ENCODE results near the gene EPN1. TPM values are rescaled to one million over a fixed set of nuclear protein-coding genes. Genes with fewer than 3 reads are reported as not detected.
A peak's percentile ranks its signal among the peaks of the same experiment; 100 is the strongest.

EPN1 gene
- total and polyA plus RNA-seq, 2 of the 13 experiments (the other 11 are each of a cell fraction or from before 2014, with no cell fraction given): 28.9 to 31.7 TPM

DNA sequence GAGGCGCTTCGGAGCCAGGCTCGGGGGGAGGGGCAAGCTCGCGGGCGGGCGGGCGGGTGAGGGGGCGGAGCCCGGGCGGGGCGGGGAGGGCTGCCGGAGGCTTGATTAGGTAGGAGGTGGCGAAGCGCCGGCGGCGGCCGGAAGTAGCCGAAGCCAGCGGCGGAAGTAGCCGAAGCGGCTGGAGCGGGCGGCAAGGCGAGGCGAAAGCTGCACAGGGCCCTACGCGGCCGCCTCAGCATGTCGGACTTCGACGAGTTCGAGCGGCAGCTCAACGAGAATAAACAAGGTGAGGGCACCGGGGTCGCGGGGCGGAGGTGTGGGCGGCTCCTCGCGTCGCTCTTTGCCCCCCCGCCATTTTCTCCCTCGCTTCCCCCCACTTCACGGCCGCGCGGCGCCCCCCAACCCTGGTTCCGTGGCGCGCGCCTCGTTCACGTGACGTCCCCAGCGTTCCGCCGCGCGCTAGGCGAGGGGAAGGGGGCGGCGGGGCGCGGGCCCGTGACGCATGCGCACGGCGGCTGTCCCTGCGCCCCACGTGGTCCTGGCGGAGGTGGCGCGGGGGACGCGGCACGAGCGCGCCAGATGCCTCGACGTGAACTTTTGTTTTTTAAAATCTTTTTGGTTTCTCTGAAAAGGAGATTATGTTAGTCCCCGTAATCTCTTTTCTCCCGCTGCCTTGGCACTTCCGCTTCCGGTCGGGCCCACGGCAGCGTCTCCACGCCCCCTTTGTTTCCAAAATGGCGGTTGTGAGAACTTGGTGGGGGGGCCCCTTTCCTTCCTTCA is 20.0 kb upstream of the EPN1 start, which contains the start of gene U2AF2 (continued):
- TF ChIP-seq, protein P1, sequence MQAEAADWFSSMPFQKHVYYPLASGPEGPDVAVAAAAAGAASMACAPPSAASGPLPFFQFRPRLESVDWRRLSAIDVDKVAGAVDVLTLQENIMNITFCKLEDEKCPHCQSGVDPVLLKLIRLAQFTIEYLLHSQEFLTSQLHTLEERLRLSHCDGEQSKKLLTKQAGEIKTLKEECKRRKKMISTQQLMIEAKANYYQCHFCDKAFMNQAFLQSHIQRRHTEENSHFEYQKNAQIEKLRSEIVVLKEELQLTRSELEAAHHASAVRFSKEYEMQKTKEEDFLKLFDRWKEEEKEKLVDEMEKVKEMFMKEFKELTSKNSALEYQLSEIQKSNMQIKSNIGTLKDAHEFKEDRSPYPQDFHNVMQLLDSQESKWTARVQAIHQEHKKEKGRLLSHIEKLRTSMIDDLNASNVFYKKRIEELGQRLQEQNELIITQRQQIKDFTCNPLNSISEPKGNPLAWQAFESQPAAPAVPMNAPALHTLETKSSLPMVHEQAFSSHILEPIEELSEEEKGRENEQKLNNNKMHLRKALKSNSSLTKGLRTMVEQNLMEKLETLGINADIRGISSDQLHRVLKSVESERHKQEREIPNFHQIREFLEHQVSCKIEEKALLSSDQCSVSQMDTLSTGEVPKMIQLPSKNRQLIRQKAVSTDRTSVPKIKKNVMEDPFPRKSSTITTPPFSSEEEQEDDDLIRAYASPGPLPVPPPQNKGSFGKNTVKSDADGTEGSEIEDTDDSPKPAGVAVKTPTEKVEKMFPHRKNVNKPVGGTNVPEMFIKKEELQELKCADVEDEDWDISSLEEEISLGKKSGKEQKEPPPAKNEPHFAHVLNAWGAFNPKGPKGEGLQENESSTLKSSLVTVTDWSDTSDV (CRISPR knock-in tag; IDR thresholded peaks at IDR 0.05): peak; percentile 86; the same call in 1 of the 2 replicates
- TF ChIP-seq ZBTB42 (CRISPR knock-in tag; IDR thresholded peaks at IDR 0.05): 0 out of 2 replicates have a peak, but pooled peaks have one; percentile 44
- TF ChIP-seq NFIC (IDR thresholded peaks at IDR 0.05; ENCODE audit: low read length): no peak
- TF ChIP-seq ZNF317 (CRISPR knock-in tag; IDR thresholded peaks at IDR 0.05): no peak
- TF ChIP-seq, protein P2, sequence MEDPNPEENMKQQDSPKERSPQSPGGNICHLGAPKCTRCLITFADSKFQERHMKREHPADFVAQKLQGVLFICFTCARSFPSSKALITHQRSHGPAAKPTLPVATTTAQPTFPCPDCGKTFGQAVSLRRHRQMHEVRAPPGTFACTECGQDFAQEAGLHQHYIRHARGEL (CRISPR knock-in tag; IDR thresholded peaks at IDR 0.05): no peak
- TF ChIP-seq SIN3B (IDR thresholded peaks at IDR 0.05; ENCODE audit: low read length): peak; percentile 78; the same call in 1 of the 2 replicates
- peak; percentile 85 for TF ChIP-seq MYC (CRISPR knock-in tag; IDR thresholded peaks at IDR 0.05; ENCODE audit: borderline replicate concordance)
- peak; percentile 64; the same call in 1 of the 2 replicates for TF ChIP-seq SMYD3 (CRISPR knock-in tag; IDR thresholded peaks at IDR 0.05)
- TF ChIP-seq ZNF3 (CRISPR knock-in tag; IDR thresholded peaks at IDR 0.05): no peak
- no peak; the same call in 1 of the 2 replicates for TF ChIP-seq ZNF703 (CRISPR knock-in tag; IDR thresholded peaks at IDR 0.05; ENCODE audit: borderline replicate concordance)
- TF ChIP-seq, protein P3, sequence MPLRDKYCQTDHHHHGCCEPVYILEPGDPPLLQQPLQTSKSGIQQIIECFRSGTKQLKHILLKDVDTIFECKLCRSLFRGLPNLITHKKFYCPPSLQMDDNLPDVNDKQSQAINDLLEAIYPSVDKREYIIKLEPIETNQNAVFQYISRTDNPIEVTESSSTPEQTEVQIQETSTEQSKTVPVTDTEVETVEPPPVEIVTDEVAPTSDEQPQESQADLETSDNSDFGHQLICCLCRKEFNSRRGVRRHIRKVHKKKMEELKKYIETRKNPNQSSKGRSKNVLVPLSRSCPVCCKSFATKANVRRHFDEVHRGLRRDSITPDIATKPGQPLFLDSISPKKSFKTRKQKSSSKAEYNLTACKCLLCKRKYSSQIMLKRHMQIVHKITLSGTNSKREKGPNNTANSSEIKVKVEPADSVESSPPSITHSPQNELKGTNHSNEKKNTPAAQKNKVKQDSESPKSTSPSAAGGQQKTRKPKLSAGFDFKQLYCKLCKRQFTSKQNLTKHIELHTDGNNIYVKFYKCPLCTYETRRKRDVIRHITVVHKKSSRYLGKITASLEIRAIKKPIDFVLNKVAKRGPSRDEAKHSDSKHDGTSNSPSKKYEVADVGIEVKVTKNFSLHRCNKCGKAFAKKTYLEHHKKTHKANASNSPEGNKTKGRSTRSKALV (CRISPR knock-in tag; IDR thresholded peaks at IDR 0.05): no peak
- 0 out of 2 replicates have a peak, but pooled peaks have one; percentile 17 for TF ChIP-seq ZFP1 (CRISPR knock-in tag; IDR thresholded peaks at IDR 0.05)
- TF ChIP-seq ZSCAN21 (CRISPR knock-in tag; IDR thresholded peaks at IDR 0.05; ENCODE audit: borderline replicate concordance): peak; percentile 77; the same call in 1 of the 2 replicates
- TF ChIP-seq, protein P4, sequence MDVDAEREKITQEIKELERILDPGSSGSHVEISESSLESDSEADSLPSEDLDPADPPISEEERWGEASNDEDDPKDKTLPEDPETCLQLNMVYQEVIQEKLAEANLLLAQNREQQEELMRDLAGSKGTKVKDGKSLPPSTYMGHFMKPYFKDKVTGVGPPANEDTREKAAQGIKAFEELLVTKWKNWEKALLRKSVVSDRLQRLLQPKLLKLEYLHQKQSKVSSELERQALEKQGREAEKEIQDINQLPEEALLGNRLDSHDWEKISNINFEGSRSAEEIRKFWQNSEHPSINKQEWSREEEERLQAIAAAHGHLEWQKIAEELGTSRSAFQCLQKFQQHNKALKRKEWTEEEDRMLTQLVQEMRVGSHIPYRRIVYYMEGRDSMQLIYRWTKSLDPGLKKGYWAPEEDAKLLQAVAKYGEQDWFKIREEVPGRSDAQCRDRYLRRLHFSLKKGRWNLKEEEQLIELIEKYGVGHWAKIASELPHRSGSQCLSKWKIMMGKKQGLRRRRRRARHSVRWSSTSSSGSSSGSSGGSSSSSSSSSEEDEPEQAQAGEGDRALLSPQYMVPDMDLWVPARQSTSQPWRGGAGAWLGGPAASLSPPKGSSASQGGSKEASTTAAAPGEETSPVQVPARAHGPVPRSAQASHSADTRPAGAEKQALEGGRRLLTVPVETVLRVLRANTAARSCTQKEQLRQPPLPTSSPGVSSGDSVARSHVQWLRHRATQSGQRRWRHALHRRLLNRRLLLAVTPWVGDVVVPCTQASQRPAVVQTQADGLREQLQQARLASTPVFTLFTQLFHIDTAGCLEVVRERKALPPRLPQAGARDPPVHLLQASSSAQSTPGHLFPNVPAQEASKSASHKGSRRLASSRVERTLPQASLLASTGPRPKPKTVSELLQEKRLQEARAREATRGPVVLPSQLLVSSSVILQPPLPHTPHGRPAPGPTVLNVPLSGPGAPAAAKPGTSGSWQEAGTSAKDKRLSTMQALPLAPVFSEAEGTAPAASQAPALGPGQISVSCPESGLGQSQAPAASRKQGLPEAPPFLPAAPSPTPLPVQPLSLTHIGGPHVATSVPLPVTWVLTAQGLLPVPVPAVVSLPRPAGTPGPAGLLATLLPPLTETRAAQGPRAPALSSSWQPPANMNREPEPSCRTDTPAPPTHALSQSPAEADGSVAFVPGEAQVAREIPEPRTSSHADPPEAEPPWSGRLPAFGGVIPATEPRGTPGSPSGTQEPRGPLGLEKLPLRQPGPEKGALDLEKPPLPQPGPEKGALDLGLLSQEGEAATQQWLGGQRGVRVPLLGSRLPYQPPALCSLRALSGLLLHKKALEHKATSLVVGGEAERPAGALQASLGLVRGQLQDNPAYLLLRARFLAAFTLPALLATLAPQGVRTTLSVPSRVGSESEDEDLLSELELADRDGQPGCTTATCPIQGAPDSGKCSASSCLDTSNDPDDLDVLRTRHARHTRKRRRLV (CRISPR knock-in tag; IDR thresholded peaks at IDR 0.05): no peak
- TF ChIP-seq ZKSCAN5 (CRISPR knock-in tag; IDR thresholded peaks at IDR 0.05): no peak
- 0 out of 2 replicates have a peak, but pooled peaks have one; percentile 11 for TF ChIP-seq ZNF263 (CRISPR knock-in tag; IDR thresholded peaks at IDR 0.05)
- TF ChIP-seq NR1H2 (CRISPR knock-in tag; IDR thresholded peaks at IDR 0.05; ENCODE audit: borderline replicate concordance, low read depth): no peak; the same call in 1 of the 2 replicates
- TF ChIP-seq ZFP82 (CRISPR knock-in tag; IDR thresholded peaks at IDR 0.05; ENCODE audit: borderline replicate concordance): peak; percentile 70; the same call in 1 of the 2 replicates
- TF ChIP-seq SUZ12 (IDR thresholded peaks at IDR 0.05; ENCODE audit: low read depth, low read length): no peak
- no peak for TF ChIP-seq ZNF326 (CRISPR knock-in tag; IDR thresholded peaks at IDR 0.05; ENCODE audit: borderline replicate concordance)
